SK-N-SH (cell line): ENCODE measurements around the gene CATSPERZ.

ENCODE experiments used
- CTCF ChIP-seq: fragments of 200-600 bp; sonication (generic); IDR thresholded peaks from 2 replicates; pipeline ENCODE4 v1.6.1; 2017; ENCODE audit warnings: antibody characterized with exemption, mild to moderate bottlenecking, moderate library complexity
- EP300 ChIP-seq, 2 experiments: IDR thresholded peaks; 2 replicates each; pipeline versions ENCODE4 v1.4.0 to v1.6.1; 2012; ENCODE audit warnings: borderline replicate concordance in 1 of 2, low read depth in 1 of 2, low read length in 1 of 2
- GATA2 ChIP-seq: sonication (generic); formaldehyde crosslinking; IDR thresholded peaks from 2 replicates; pipeline ENCODE4 v1.5.0; 2020; ENCODE audit warnings: mild to moderate bottlenecking, missing genetic modification reagents
- IRF3 ChIP-seq: fragments of 150-350 bp; IDR thresholded peaks from 2 replicates; pipeline ENCODE4 v1.6.1; 2016; ENCODE audit warnings: mild to moderate bottlenecking, low read depth, low read length
- MAX ChIP-seq: IDR thresholded peaks from 2 replicates; pipeline ENCODE4 v1.4.0; 2012; ENCODE audit warnings: low read depth
- MXI1 ChIP-seq: IDR thresholded peaks from 2 replicates; pipeline ENCODE4 v1.6.1; 2012; ENCODE audit warnings: mild to moderate bottlenecking, low read depth, low read length, improper control_type of control experiment
- RCOR1 ChIP-seq: fragments of 150-350 bp; IDR thresholded peaks from 2 replicates; pipeline ENCODE4 v1.6.1; 2017; ENCODE audit warnings: antibody characterized with exemption, low read length
- REST ChIP-seq: IDR thresholded peaks from 2 replicates; pipeline ENCODE4 v1.6.1; 2012; ENCODE audit warnings: mild to moderate bottlenecking, low read depth, low read length, moderate library complexity
- TEAD4 ChIP-seq: IDR thresholded peaks from 2 replicates; pipeline ENCODE4 v1.4.0; 2012; ENCODE audit warnings: mild to moderate bottlenecking, borderline replicate concordance; ENCODE audit not compliant: insufficient read depth

GRCh38 chr11:64324692-64325469 is 24.7 kb downstream of the CATSPERZ start:
- TF ChIP-seq MXI1 (no peak), CTCF (no peak), REST (no peak), MAX (no peak), IRF3 (no peak), EP300 (IDR thresholded peaks at IDR 0.05; ENCODE audit: borderline replicate concordance in 1 of 2, low read depth in 1 of 2, low read length in 1 of 2) (no peak), RCOR1 (no peak), GATA2 (CRISPR knock-in tag) (no peak), TEAD4 (no peak)
